Liver (tissue), 9 donors: ENCODE measurements around the gene ADRM1. TPM values are rescaled to one million over a fixed set of nuclear protein-coding genes. Genes with fewer than 3 reads are reported as not detected.

ENCODE experiments used
- DNase-seq: peaks from one replicate; pipeline ENCODE4 v3.0.0-alpha.2; 2017; ENCODE audit warnings: low spot score
- H3K27ac ChIP-seq, 2 donors: one replicate each; pipeline ENCODE4 v1.7.0; 2013; ENCODE audit warnings: inconsistent platforms in 2 of 2, low read length in 2 of 2, control low read depth in 1 of 2, low read depth in 1 of 2, mild to moderate bottlenecking in 1 of 2
- H3K27me3 ChIP-seq, 4 donors: one replicate each; pipeline versions ENCODE4 v1.6.1 to v1.7.0; 2013; ENCODE audit warnings: low read length in 3 of 4, inconsistent platforms in 1 of 4, mild to moderate bottlenecking in 1 of 4, moderate library complexity in 1 of 4; ENCODE audit not compliant: control insufficient read depth in 4 of 4, insufficient read depth in 4 of 4
- H3K36me3 ChIP-seq, 4 donors: one replicate each; pipeline versions ENCODE4 v1.6.1 to v1.7.0; 2013; ENCODE audit warnings: low read length in 3 of 4, mild to moderate bottlenecking in 3 of 4, low read depth in 1 of 4, moderate library complexity in 1 of 4; ENCODE audit not compliant: control insufficient read depth in 4 of 4, insufficient read depth in 3 of 4
- H3K4me1 ChIP-seq, 4 donors: one replicate each; pipeline versions ENCODE4 v1.6.1 to v1.7.0; 2013; ENCODE audit warnings: low read length in 3 of 4, mild to moderate bottlenecking in 3 of 4, moderate library complexity in 1 of 4; ENCODE audit not compliant: control insufficient read depth in 4 of 4, insufficient read depth in 4 of 4
- H3K4me3 ChIP-seq, 3 donors: one replicate each; pipeline versions ENCODE4 v1.6.1 to v1.7.0; 2013; ENCODE audit warnings: low read length in 3 of 3, control low read depth in 1 of 3, low read depth in 1 of 3, mild to moderate bottlenecking in 1 of 3
- H3K9ac ChIP-seq, 2 donors: one replicate each; pipeline ENCODE4 v1.7.0; 2013; ENCODE audit warnings: low read length in 2 of 2, mild to moderate bottlenecking in 2 of 2, moderate library complexity in 2 of 2, control low read depth in 1 of 2, low read depth in 1 of 2
- H3K9me3 ChIP-seq, 4 donors: one replicate each; pipeline versions ENCODE4 v1.6.1 to v1.7.0; 2013; ENCODE audit warnings: low read length in 3 of 4; ENCODE audit not compliant: control insufficient read depth in 4 of 4
- CTCF ChIP-seq: fragments of 150-350 bp; IDR thresholded peaks from 2 replicates; pipeline ENCODE4 v1.5.1; 2017; ENCODE audit warnings: improper control_type of control experiment, low read depth, low read length; ENCODE audit not compliant: missing input control
- EGR1 ChIP-seq, 2 donors: IDR thresholded peaks; 2 replicates each; pipeline ENCODE4 v1.6.1; 2016 to 2018; ENCODE audit warnings: antibody characterized with exemption in 2 of 2, low read depth in 2 of 2
- FOXA1 ChIP-seq: IDR thresholded peaks from 2 replicates; pipeline ENCODE4 v1.6.1; 2016; ENCODE audit warnings: antibody characterized with exemption
- FOXA2 ChIP-seq: IDR thresholded peaks from 2 replicates; pipeline ENCODE4 v1.6.1; 2016; ENCODE audit warnings: antibody characterized with exemption
- GABPA ChIP-seq, 2 donors: IDR thresholded peaks in 1 of 2; conservative IDR thresholded peaks in 1 of 2; 2 replicates each; pipeline ENCODE4 v1.6.1; 2016; ENCODE audit warnings: antibody characterized with exemption in 2 of 2, mild to moderate bottlenecking in 1 of 2, moderate library complexity in 1 of 2
- HNF4A ChIP-seq, 2 donors: conservative IDR thresholded peaks; 2 replicates each; pipeline ENCODE4 v1.6.1; 2016; ENCODE audit warnings: antibody characterized with exemption in 2 of 2, mild to moderate bottlenecking in 2 of 2
- HNF4G ChIP-seq: IDR thresholded peaks from 2 replicates; pipeline ENCODE4 v1.6.1; 2016; ENCODE audit warnings: antibody characterized with exemption
- JUND ChIP-seq, 2 donors: IDR thresholded peaks; 2 replicates each; pipeline ENCODE4 v1.6.1; 2016; ENCODE audit warnings: antibody characterized with exemption in 2 of 2
- MAX ChIP-seq: IDR thresholded peaks from 2 replicates; pipeline ENCODE4 v1.6.1; 2016; ENCODE audit warnings: antibody characterized with exemption
- NR2F2 ChIP-seq: IDR thresholded peaks from 2 replicates; pipeline ENCODE4 v1.6.1; 2016; ENCODE audit warnings: antibody characterized with exemption
- RAD21 ChIP-seq, 2 donors: IDR thresholded peaks; 2 replicates each; pipeline ENCODE4 v1.6.1; 2016; ENCODE audit warnings: antibody characterized with exemption in 2 of 2, mild to moderate bottlenecking in 2 of 2
- REST ChIP-seq: IDR thresholded peaks from 2 replicates; pipeline ENCODE4 v1.6.1; 2016; ENCODE audit warnings: antibody characterized with exemption, mild to moderate bottlenecking
- RXRA ChIP-seq, 2 donors: IDR thresholded peaks; 2 replicates each; pipeline ENCODE4 v1.6.1; 2017 to 2018; ENCODE audit warnings: antibody characterized with exemption in 2 of 2, mild to moderate bottlenecking in 1 of 2
- SP1 ChIP-seq: IDR thresholded peaks from 2 replicates; pipeline ENCODE4 v1.6.1; 2018; ENCODE audit warnings: antibody characterized with exemption, mild to moderate bottlenecking
- TAF1 ChIP-seq: conservative IDR thresholded peaks from 2 replicates; pipeline ENCODE4 v1.6.1; 2016; ENCODE audit warnings: antibody characterized with exemption, mild to moderate bottlenecking
- YY1 ChIP-seq: IDR thresholded peaks from 2 replicates; pipeline ENCODE4 v1.6.1; 2016; ENCODE audit warnings: antibody characterized with exemption, mild to moderate bottlenecking
- WGBS: extraction: QIAGEN DNeasy Blood & Tissue Kit; methylation state at CpG from one replicate; pipeline ENCODE4 v1.1.7; 2013; 5-methylcytosine and 5-hydroxymethylcytosine counted together
- polyA plus RNA-seq, 2 donors: library from polyadenylated mRNA; stranded (reverse) in 1 of 2; unstranded in 1 of 2; fragments of 200-250 nt in 1 of 2; fragments of >200 nt in 1 of 2; fragmentation: Nextera tagmentation in 1 of 2; extraction: Ambion mirVana in 1 of 2; gene quantifications; one replicate each; pipeline versions ENCODE4 v1.2.1 to v1.2.3, GENCODE V29; 2013 to 2015
- total RNA-seq, 2 donors: library from RNA; depleted of rRNA; stranded (reverse); fragments of >200 nt; gene quantifications; one replicate each; pipeline ENCODE4 v1.2.3, GENCODE V29; 2014
- TF ChIP-seq, protein P1 (sequence below): IDR thresholded peaks from 2 replicates; pipeline ENCODE4 v1.6.1; 2016; ENCODE audit warnings: antibody characterized with exemption
- TF ChIP-seq, protein P2 (sequence below): IDR thresholded peaks from 2 replicates; pipeline ENCODE4 v1.6.1; 2016; ENCODE audit warnings: antibody characterized with exemption
- donor health status: healthy.
- donor health status: healthy.
- donor health status: healthy.
- donor health status: healthy.
- donor health status: healthy.

The ADRM1 gene
- total and polyA plus RNA-seq, 4 donors, result 45.3 to 91.0 (median 77.3) TPM

GRCh38 chr20:62338294-62338620 lies 35.5 kb downstream of the ADRM1 start:
- Histone ChIP-seq H3K27ac (no peak overlapping the region), H3K36me3 (peaks cover 3 to 37% (median 14%) of the 10 kb centered on the region in 4 donors), H3K9me3 (no peaks in the 10 kb centered on the region), H3K27me3 (no peaks in the 10 kb centered on the region), H3K4me1 (peaks cover 0 to 6% (median 4%) of the 10 kb centered on the region in 4 donors), H3K9ac (no peak overlapping the region), H3K4me3 (no peak overlapping the region)
- no peak for DNase-seq
- WGBS, result 96% methylated on average over 16 of the region's 16 CpGs
- TF ChIP-seq FOXA2 (no peak), JUND (IDR thresholded peaks at IDR 0.05) (no peak), SP1 (no peak), GABPA (IDR thresholded peaks at IDR 0.05 in 1 of 2, conservative IDR thresholded peaks at IDR 0.05 in 1 of 2) (no peak), RAD21 (IDR thresholded peaks at IDR 0.05) (no peak), MAX (no peak), RXRA (IDR thresholded peaks at IDR 0.05) (no peak), YY1 (no peak), TAF1 (no peak), CTCF (no peak), FOXA1 (no peak), HNF4G (no peak), EGR1 (IDR thresholded peaks at IDR 0.05; ENCODE audit: low read depth in 2 of 2) (no peak), HNF4A (conservative IDR thresholded peaks at IDR 0.05) (no peak), NR2F2 (no peak), REST (no peak)
- TF ChIP-seq, protein P1, sequence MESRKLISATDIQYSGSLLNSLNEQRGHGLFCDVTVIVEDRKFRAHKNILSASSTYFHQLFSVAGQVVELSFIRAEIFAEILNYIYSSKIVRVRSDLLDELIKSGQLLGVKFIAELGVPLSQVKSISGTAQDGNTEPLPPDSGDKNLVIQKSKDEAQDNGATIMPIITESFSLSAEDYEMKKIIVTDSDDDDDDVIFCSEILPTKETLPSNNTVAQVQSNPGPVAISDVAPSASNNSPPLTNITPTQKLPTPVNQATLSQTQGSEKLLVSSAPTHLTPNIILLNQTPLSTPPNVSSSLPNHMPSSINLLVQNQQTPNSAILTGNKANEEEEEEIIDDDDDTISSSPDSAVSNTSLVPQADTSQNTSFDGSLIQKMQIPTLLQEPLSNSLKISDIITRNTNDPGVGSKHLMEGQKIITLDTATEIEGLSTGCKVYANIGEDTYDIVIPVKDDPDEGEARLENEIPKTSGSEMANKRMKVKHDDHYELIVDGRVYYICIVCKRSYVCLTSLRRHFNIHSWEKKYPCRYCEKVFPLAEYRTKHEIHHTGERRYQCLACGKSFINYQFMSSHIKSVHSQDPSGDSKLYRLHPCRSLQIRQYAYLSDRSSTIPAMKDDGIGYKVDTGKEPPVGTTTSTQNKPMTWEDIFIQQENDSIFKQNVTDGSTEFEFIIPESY, result no peak
- TF ChIP-seq, protein P2, sequence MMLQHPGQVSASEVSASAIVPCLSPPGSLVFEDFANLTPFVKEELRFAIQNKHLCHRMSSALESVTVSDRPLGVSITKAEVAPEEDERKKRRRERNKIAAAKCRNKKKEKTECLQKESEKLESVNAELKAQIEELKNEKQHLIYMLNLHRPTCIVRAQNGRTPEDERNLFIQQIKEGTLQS, result no peak
